ENCODE measurements around the gene RAC3. TPM values are rescaled to one million over a fixed set of nuclear protein-coding genes. Genes with fewer than 3 reads are reported as not detected.

Gene RAC3
- total and polyA plus RNA-seq, 9 of the 15 experiments (the other 6 are each of a cell fraction or from before 2014, with no cell fraction given): 0.23 to 292 (median 118) TPM

DNA sequence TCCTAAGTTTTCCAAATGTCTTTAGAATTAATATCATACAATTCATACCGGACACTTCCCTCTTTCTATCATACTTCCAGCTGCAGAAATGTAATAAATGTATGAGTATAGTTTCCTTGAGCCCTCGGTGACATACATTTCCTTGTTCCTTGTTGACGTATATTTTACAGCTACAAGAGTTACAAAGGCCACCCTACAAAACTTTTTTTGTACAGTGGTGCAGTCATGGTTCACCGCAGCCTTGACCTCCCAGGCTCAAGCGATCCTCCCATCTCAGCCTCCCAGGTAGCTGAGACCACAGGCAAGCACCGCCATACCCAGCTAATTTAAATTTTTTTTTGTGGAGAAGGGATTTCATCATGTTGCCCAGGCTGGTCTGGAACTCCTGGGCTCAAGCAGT is 41.3 kb downstream of the RAC3 start:
- Histone ChIP-seq H3K27ac (ENCODE audit: extremely low read depth, low read depth, low read length) (no peak overlapping the region), H2AFZ (ENCODE audit: low read depth, low read length) (no peak overlapping the region), H3K9me1 (ENCODE audit: control insufficient read depth, insufficient read depth, low read length) (peaks cover 3% of the 10 kb centered on the region), H3K79me2 (ENCODE audit: control insufficient read depth, insufficient read depth, low read length) (no peaks in the 10 kb centered on the region), H3K9ac (ENCODE audit: insufficient read depth in 1 of 2, low read depth in 2 of 2, low read length in 2 of 2) (no peak overlapping the region), H3K4me3 (no peak overlapping the region), H3K27me3 (ENCODE audit: control insufficient read depth in 2 of 2, insufficient read depth in 2 of 2, low read length in 2 of 2) (no peaks in the 10 kb centered on the region), H3K4me2 (ENCODE audit: insufficient read depth, low read length) (no peak overlapping the region), H3K36me3 (ENCODE audit: control insufficient read depth, insufficient read depth, low read length) (peaks cover 3% of the 10 kb centered on the region; the same call in 1 of the 3 replicates), H3K4me1 (replicated peaks in 1 of 2; ENCODE audit: control insufficient read depth in 2 of 2, insufficient read depth in 2 of 2, low read length in 2 of 2) (peaks cover 0 to 16% of the 10 kb centered on the region in 2 experiments; a peak in 2 of 5 replicates), H4K20me1 (replicated peaks; ENCODE audit: control insufficient read depth, insufficient read depth, low read length) (peaks cover 9% of the 10 kb centered on the region; the same call in 1 of the 2 replicates), H3K9me3 (replicated peaks; ENCODE audit: control insufficient read depth, insufficient read depth, low read depth, low read length) (no peaks in the 10 kb centered on the region)
- intact Hi-C loops (cut with micrococcal nuclease): no loop called here
- no peak for FAIRE-seq
- POLR2A ChIA-PET: interaction anchor here (0.6 to 1.1 kb wide), 3 partner anchors 12 to 42 kb away, joined by 3 read pairs; no protein-coding TSS in a partner anchor
- BruUV-seq (replicated peaks): no TSS peak
- in situ Hi-C loops (cut with MboI): no loop called here
- ATAC-seq: no peak
- WGBS (ENCODE audit: insufficient coverage, low coverage, missing lambda C conversion rate): 41% methylated on average over 6 of the region's 6 CpGs
- CTCF ChIA-PET (ENCODE audit: low intra/inter-chr PET ratio): no interaction called here
- DNase-seq (ENCODE audit: extremely low read depth in 1 of 4, low spot score in 3 of 4): no peak
- no peak for TF ChIP-seq RBM15 (IDR thresholded peaks at IDR 0.05; ENCODE audit: insufficient read depth, low read length)
- no peak for TF ChIP-seq CBFA2T3 (IDR thresholded peaks at IDR 0.05)
- no peak for TF ChIP-seq MXI1 (IDR thresholded peaks at IDR 0.05; ENCODE audit: low read depth, low read length)
- no peak for TF ChIP-seq ERF (CRISPR knock-in tag; IDR thresholded peaks at IDR 0.05)
- TF ChIP-seq L3MBTL2 (IDR thresholded peaks at IDR 0.05): no peak
- no peak for TF ChIP-seq ZNF274 (IDR thresholded peaks at IDR 0.05; ENCODE audit: borderline replicate concordance, low read depth, low read length)
- TF ChIP-seq ZNF316 (IDR thresholded peaks at IDR 0.05): no peak
- TF ChIP-seq, protein P1, sequence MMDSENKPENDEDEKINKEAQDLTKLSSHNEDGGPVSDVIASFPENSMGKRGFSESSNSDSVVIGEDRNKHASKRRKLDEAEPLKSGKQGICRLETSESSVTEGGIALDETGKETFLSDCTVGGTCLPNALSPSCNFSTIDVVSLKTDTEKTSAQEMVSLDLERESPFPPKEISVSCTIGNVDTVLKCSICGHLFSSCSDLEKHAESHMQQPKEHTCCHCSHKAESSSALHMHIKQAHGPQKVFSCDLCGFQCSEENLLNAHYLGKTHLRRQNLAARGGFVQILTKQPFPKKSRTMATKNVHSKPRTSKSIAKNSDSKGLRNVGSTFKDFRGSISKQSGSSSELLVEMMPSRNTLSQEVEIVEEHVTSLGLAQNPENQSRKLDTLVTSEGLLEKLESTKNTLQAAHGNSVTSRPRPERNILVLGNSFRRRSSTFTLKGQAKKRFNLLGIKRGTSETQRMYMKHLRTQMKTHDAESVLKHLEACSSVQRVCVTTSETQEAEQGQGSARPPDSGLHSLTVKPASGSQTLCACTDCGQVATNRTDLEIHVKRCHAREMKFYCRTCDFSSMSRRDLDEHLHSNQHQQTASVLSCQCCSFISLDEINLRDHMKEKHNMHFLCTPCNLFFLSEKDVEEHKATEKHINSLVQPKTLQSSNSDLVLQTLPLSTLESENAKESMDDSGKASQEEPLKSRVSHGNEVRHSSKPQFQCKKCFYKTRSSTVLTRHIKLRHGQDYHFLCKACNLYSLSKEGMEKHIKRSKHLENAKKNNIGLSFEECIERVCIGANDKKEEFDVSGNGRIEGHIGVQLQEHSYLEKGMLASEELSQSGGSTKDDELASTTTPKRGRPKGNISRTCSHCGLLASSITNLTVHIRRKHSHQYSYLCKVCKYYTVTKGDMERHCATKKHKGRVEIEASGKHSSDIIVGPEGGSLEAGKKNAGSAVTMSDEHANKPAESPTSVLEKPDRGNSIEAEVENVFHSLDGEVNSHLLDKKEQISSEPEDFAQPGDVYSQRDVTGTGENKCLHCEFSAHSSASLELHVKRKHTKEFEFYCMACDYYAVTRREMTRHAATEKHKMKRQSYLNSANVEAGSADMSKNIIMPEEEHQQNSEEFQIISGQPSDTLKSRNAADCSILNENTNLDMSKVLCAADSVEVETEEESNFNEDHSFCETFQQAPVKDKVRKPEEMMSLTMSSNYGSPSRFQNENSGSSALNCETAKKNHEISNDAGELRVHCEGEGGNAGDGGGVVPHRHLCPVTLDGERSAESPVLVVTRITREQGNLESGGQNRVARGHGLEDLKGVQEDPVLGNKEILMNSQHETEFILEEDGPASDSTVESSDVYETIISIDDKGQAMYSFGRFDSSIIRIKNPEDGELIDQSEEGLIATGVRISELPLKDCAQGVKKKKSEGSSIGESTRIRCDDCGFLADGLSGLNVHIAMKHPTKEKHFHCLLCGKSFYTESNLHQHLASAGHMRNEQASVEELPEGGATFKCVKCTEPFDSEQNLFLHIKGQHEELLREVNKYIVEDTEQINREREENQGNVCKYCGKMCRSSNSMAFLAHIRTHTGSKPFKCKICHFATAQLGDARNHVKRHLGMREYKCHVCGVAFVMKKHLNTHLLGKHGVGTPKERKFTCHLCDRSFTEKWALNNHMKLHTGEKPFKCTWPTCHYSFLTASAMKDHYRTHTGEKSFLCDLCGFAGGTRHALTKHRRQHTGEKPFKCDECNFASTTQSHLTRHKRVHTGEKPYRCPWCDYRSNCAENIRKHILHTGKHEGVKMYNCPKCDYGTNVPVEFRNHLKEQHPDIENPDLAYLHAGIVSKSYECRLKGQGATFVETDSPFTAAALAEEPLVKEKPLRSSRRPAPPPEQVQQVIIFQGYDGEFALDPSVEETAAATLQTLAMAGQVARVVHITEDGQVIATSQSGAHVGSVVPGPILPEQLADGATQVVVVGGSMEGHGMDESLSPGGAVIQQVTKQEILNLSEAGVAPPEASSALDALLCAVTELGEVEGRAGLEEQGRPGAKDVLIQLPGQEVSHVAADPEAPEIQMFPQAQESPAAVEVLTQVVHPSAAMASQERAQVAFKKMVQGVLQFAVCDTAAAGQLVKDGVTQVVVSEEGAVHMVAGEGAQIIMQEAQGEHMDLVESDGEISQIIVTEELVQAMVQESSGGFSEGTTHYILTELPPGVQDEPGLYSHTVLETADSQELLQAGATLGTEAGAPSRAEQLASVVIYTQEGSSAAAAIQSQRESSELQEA (IDR thresholded peaks at IDR 0.05; ENCODE audit: low read depth): no peak
- no peak for TF ChIP-seq HDAC1 (IDR thresholded peaks at IDR 0.05)
- TF ChIP-seq ZEB2 (IDR thresholded peaks at IDR 0.05): no peak
- TF ChIP-seq, protein P2, sequence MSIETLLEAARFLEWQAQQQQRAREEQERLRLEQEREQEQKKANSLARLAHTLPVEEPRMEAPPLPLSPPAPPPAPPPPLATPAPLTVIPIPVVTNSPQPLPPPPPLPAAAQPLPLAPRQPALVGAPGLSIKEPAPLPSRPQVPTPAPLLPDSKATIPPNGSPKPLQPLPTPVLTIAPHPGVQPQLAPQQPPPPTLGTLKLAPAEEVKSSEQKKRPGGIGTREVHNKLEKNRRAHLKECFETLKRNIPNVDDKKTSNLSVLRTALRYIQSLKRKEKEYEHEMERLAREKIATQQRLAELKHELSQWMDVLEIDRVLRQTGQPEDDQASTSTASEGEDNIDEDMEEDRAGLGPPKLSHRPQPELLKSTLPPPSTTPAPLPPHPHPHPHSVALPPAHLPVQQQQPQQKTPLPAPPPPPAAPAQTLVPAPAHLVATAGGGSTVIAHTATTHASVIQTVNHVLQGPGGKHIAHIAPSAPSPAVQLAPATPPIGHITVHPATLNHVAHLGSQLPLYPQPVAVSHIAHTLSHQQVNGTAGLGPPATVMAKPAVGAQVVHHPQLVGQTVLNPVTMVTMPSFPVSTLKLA (conservative IDR thresholded peaks at IDR 0.05): no peak
- no peak for TF ChIP-seq ZKSCAN3 (CRISPR knock-in tag; IDR thresholded peaks at IDR 0.05)
- no peak for TF ChIP-seq PTRF (tag; IDR thresholded peaks at IDR 0.05)
- no peak for TF ChIP-seq RFX5 (IDR thresholded peaks at IDR 0.05; ENCODE audit: low read depth, low read length)
- TF ChIP-seq, protein P3, sequence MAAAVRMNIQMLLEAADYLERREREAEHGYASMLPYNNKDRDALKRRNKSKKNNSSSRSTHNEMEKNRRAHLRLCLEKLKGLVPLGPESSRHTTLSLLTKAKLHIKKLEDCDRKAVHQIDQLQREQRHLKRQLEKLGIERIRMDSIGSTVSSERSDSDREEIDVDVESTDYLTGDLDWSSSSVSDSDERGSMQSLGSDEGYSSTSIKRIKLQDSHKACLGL (CRISPR knock-in tag; IDR thresholded peaks at IDR 0.05; ENCODE audit: borderline replicate concordance, poor library complexity, severe bottlenecking): no peak

Data from K562 (cell line).